GM23338 (cell line): Measurements from ENCODE around the gene PBX3.
"Not testable (repeated sequence)": the region's sequence is repeated elsewhere in the genome, so short reads cannot be mapped to it uniquely, and the experiment has no call there.

Experiments used
- CREB1 ChIP-seq: fragments of 250-450 bp; sonication (Bioruptor Pico); IDR thresholded peaks from 2 replicates; pipeline ENCODE4 v1.5.0; 2020; ENCODE audit warnings: low read depth, mild to moderate bottlenecking, moderate library complexity
- EZH2 ChIP-seq: fragments of 200-600 bp; sonication (generic); IDR thresholded peaks from one replicate; pipeline ENCODE4 v1.8.0; 2017; ENCODE audit warnings: antibody characterized with exemption, mild to moderate bottlenecking, low read depth; ENCODE audit not compliant: unreplicated experiment
- EZH2phosphoT487 ChIP-seq: fragments of 200-600 bp; sonication (generic); IDR thresholded peaks from one replicate; pipeline ENCODE4 v1.8.1; 2018; ENCODE audit warnings: antibody characterized with exemption; ENCODE audit not compliant: unreplicated experiment
- JUNB ChIP-seq: IDR thresholded peaks from one replicate; pipeline ENCODE4 v1.6.1; 2016; ENCODE audit warnings: antibody characterized with exemption; ENCODE audit not compliant: unreplicated experiment
- POLR2AphosphoS5 ChIP-seq: IDR thresholded peaks from 2 replicates; pipeline ENCODE4 v1.6.1; 2016; ENCODE audit warnings: antibody characterized with exemption, low read depth
- STAT1 ChIP-seq: IDR thresholded peaks from one replicate; pipeline ENCODE4 v1.6.1; 2016; ENCODE audit warnings: antibody characterized with exemption; ENCODE audit not compliant: unreplicated experiment
- TF ChIP-seq, protein P1 (sequence below), 2 experiments: fragments of 200-600 bp in 1 of 2; sonication (generic) in 1 of 2; conservative IDR thresholded peaks; 2 replicates each; pipeline versions ENCODE4 v1.5.1 to v1.6.1; 2016 to 2017; ENCODE audit warnings: antibody characterized with exemption in 2 of 2, low read depth in 2 of 2, mild to moderate bottlenecking in 2 of 2, moderate library complexity in 1 of 2
- TF ChIP-seq, protein P2 (sequence below): IDR thresholded peaks from one replicate; pipeline ENCODE4 v1.6.1; 2018; ENCODE audit warnings: antibody characterized with exemption; ENCODE audit not compliant: unreplicated experiment

DNA sequence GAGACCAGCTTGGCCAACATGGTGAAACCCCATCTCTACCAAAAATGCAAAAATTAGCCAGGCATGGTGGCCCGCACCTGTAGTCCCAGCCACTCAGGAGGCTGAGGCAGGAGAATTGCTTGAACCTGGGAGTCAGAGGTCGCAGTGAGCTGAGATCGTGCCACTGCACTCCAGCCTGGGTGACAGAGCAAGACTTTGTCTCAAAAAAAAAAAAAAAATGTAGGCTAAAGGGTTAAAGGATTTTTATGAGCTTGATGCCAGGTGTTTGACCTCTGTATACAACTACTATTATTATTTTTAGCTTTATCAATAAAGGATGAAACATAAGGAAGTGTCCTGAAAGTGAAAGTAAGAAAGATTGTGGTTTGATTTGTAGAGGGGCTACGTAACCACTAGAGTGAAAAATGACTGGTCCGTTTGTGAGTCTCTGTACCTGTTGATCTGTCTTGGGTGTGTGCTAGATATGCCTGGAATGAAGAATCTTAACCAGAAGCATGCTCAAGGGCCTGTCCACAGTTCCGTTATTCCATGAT, 76.8 kb downstream of the PBX3 start:
- TF ChIP-seq, protein P1, sequence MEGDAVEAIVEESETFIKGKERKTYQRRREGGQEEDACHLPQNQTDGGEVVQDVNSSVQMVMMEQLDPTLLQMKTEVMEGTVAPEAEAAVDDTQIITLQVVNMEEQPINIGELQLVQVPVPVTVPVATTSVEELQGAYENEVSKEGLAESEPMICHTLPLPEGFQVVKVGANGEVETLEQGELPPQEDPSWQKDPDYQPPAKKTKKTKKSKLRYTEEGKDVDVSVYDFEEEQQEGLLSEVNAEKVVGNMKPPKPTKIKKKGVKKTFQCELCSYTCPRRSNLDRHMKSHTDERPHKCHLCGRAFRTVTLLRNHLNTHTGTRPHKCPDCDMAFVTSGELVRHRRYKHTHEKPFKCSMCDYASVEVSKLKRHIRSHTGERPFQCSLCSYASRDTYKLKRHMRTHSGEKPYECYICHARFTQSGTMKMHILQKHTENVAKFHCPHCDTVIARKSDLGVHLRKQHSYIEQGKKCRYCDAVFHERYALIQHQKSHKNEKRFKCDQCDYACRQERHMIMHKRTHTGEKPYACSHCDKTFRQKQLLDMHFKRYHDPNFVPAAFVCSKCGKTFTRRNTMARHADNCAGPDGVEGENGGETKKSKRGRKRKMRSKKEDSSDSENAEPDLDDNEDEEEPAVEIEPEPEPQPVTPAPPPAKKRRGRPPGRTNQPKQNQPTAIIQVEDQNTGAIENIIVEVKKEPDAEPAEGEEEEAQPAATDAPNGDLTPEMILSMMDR (conservative IDR thresholded peaks at IDR 0.05; ENCODE audit: low read depth in 2 of 2): not testable (repeated sequence)
- not testable (repeated sequence) for TF ChIP-seq POLR2AphosphoS5; EZH2phosphoT487; EZH2; JUNB; STAT1; CREB1 (CRISPR knock-in tag)
- TF ChIP-seq, protein P2, sequence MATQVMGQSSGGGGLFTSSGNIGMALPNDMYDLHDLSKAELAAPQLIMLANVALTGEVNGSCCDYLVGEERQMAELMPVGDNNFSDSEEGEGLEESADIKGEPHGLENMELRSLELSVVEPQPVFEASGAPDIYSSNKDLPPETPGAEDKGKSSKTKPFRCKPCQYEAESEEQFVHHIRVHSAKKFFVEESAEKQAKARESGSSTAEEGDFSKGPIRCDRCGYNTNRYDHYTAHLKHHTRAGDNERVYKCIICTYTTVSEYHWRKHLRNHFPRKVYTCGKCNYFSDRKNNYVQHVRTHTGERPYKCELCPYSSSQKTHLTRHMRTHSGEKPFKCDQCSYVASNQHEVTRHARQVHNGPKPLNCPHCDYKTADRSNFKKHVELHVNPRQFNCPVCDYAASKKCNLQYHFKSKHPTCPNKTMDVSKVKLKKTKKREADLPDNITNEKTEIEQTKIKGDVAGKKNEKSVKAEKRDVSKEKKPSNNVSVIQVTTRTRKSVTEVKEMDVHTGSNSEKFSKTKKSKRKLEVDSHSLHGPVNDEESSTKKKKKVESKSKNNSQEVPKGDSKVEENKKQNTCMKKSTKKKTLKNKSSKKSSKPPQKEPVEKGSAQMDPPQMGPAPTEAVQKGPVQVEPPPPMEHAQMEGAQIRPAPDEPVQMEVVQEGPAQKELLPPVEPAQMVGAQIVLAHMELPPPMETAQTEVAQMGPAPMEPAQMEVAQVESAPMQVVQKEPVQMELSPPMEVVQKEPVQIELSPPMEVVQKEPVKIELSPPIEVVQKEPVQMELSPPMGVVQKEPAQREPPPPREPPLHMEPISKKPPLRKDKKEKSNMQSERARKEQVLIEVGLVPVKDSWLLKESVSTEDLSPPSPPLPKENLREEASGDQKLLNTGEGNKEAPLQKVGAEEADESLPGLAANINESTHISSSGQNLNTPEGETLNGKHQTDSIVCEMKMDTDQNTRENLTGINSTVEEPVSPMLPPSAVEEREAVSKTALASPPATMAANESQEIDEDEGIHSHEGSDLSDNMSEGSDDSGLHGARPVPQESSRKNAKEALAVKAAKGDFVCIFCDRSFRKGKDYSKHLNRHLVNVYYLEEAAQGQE: not testable (repeated sequence)
